HFFc6 (cell line): Measurements from ENCODE around the gene FHAD1. TPM values are rescaled to one million over a fixed set of nuclear protein-coding genes. Genes with fewer than 3 reads are reported as not detected.

Experiments
- DNase-seq: peaks from one replicate; pipeline ENCODE4 v3.0.0-alpha.2; 2018
- H3K27ac Mint-ChIP-seq: 2 replicates; pipeline ENCODE4 v1.8.0; 2020; ENCODE audit warnings: mild to moderate bottlenecking, mixed read lengths
- H3K27me3 Mint-ChIP-seq: 2 replicates; pipeline ENCODE4 v1.8.0; 2021; ENCODE audit warnings: mild to moderate bottlenecking, moderate library complexity, mixed read lengths; ENCODE audit not compliant: insufficient read depth
- H3K36me3 Mint-ChIP-seq: 2 replicates; pipeline ENCODE4 v1.8.0; 2021; ENCODE audit warnings: low read depth, mixed read lengths
- H3K4me1 Mint-ChIP-seq: 2 replicates; pipeline ENCODE4 v1.8.0; 2020; ENCODE audit warnings: low read depth, mixed read lengths
- H3K4me3 Mint-ChIP-seq: 2 replicates; pipeline ENCODE4 v1.8.0; 2020; ENCODE audit warnings: mild to moderate bottlenecking, moderate library complexity, mixed read lengths
- H3K9me3 Mint-ChIP-seq: 2 replicates; pipeline ENCODE4 v1.8.0; 2020; ENCODE audit warnings: mild to moderate bottlenecking, mixed read lengths
- CTCF ChIP-seq: fragments of 200-600 bp; sonication (generic); IDR thresholded peaks from 2 replicates; pipeline ENCODE4 v1.5.0; 2021; ENCODE audit warnings: antibody characterized with exemption, mild to moderate bottlenecking
- total RNA-seq, 6 experiments: library from RNA; stranded (reverse); fragmentation: NEBNext Ultra II Directional; extraction: Animal tissue kit (Norgen Biotek cat#: 25700); gene quantifications; 2 replicates in 1 of 6; 3 replicates in 5 of 6; pipeline ENCODE4 v1.2.3, GENCODE V29; 2021

FHAD1 gene
- total RNA-seq, 6 experiments from 2014 or later: 0.16 to 0.25 TPM; not detected in 4

DNA sequence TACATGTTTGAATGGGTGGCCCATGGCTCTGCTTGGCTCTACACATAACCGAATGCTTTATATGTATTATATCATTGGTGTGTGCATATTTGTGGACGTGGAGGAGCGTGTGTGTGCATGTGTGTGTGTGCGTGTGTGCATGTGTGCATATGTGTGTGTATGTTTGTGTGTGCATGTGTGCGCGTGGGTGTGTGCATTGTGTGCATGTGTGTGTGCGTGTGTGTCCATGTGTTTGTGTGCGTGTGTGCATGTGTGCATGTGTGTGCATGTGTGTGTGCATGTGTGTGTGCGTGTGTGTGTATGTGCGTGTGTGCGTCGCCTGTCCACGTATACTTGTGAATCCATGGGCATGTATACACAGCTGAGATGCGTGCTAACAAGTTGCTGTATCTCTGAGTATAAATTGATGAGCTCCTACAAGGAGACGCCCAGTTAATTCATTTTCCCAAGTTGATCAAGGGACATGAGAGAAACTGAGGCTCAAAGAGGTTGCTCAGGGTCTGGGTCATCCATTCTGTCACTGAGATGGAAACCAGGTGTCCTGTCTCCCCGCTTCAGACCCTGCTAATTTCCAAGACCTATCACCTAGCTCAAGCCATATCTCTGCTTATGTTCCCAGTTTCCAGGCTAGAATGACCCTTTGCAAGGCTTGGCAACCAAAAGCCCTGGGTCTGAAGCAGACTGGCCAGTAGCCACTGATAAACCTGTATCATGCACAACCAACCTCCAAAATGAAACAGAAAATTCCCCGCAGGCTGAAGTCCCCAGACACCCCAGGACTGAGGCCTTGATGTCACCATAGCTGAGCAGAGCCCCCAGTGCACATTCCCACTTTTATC is 188.4 kb downstream of the FHAD1 start:
- no peaks in the 10 kb centered on the region for H3K9me3 Mint-ChIP-seq
- H3K4me3 Mint-ChIP-seq: no peak overlapping the region
- TF ChIP-seq CTCF: no peak
- H3K27ac Mint-ChIP-seq: no peak overlapping the region
- no peaks in the 10 kb centered on the region; the same call in none of the 2 replicates for H3K27me3 Mint-ChIP-seq
- no peak for DNase-seq
- no peaks in the 10 kb centered on the region for H3K36me3 Mint-ChIP-seq
- H3K4me1 Mint-ChIP-seq: peaks cover 12% of the 10 kb centered on the region

DNA sequence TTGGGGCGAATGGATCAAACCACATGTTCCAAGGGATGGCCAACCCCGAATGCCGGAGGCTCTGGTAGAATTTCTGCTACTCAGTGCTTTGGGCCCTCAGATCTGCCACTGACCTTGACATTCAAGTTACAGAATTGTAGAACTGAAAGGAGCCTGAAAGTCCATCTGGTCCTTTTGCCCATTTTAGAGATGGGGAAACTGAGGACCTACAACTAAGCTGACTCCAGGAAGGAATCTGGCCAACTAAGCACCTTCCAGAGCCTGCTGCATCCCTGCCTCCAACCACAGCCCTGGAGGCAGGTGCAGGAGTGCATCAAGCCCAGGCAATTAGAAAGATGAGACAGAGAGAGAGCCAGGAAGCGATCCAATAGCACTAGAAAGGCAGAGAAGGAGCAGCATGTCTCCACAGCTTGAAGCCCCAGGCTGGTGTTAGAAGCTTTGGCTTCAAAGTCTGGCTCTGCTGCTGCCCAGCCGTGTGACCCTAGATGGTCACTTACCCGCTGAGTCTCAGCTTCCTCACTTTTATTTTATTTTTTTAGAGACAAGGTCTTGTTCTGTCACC is 189.9 kb downstream of the FHAD1 start:
- peaks cover 12% of the 10 kb centered on the region for H3K4me1 Mint-ChIP-seq
- H3K4me3 Mint-ChIP-seq: no peak overlapping the region
- no peak overlapping the region for H3K27ac Mint-ChIP-seq
- DNase-seq: no peak
- no peak for TF ChIP-seq CTCF
- H3K9me3 Mint-ChIP-seq: no peaks in the 10 kb centered on the region
- peaks cover 10% of the 10 kb centered on the region for H3K27me3 Mint-ChIP-seq
- no peaks in the 10 kb centered on the region for H3K36me3 Mint-ChIP-seq

GRCh38 chr1:15439325-15439724 is 192.3 kb downstream of the FHAD1 start:
- H3K4me3 Mint-ChIP-seq: no peak overlapping the region
- H3K27me3 Mint-ChIP-seq: peaks cover 15% of the 10 kb centered on the region
- no peak for TF ChIP-seq CTCF
- DNase-seq: no peak
- no peaks in the 10 kb centered on the region for H3K9me3 Mint-ChIP-seq
- no peaks in the 10 kb centered on the region for H3K4me1 Mint-ChIP-seq
- H3K36me3 Mint-ChIP-seq: no peaks in the 10 kb centered on the region
- H3K27ac Mint-ChIP-seq: no peak overlapping the region

- H3K4me1 Mint-ChIP-seq: no peaks in the 10 kb centered on the region
- TF ChIP-seq CTCF: no peak
- no peak for DNase-seq
- no peak overlapping the region for H3K4me3 Mint-ChIP-seq
- H3K9me3 Mint-ChIP-seq: no peaks in the 10 kb centered on the region
- H3K27me3 Mint-ChIP-seq: peaks cover 18% of the 10 kb centered on the region
- H3K27ac Mint-ChIP-seq: no peak overlapping the region
- no peaks in the 10 kb centered on the region for H3K36me3 Mint-ChIP-seq
Measured at GRCh38 chr1:15440357-15440756, 193.3 kb downstream of the FHAD1 start.

GRCh38 chr1:15441247-15441646 is 194.2 kb downstream of the FHAD1 start:
- no peaks in the 10 kb centered on the region for H3K36me3 Mint-ChIP-seq
- peaks cover 18% of the 10 kb centered on the region for H3K27me3 Mint-ChIP-seq
- H3K4me3 Mint-ChIP-seq: no peak overlapping the region
- no peak for DNase-seq
- H3K27ac Mint-ChIP-seq: no peak overlapping the region
- no peaks in the 10 kb centered on the region for H3K4me1 Mint-ChIP-seq
- H3K9me3 Mint-ChIP-seq: no peaks in the 10 kb centered on the region
- TF ChIP-seq CTCF: no peak
